Keratinocyte (primary cell): ENCODE measurements around the gene CLIC3.

Experiments used
- CTCF ChIP-seq, 3 experiments: IDR thresholded peaks in 1 of 3; conservative IDR thresholded peaks in 1 of 3; optimal IDR thresholded peaks in 1 of 3; 2 replicates in 2 of 3; 3 replicates in 1 of 3; pipeline versions ENCODE3 to v1.5.1; 2011; ENCODE audit warnings: low read length in 3 of 3, mild to moderate bottlenecking in 3 of 3, moderate library complexity in 2 of 3, control low read depth in 1 of 3, inconsistent platforms in 1 of 3; ENCODE audit not compliant: insufficient read depth in 2 of 3; ENCODE audit errors: extremely low read depth in 1 of 3
- EZH2 ChIP-seq: IDR thresholded peaks from one replicate; pipeline ENCODE4 v1.6.1; 2012; ENCODE audit warnings: inconsistent platforms, mild to moderate bottlenecking, low read length, moderate library complexity

- no peak for TF ChIP-seq CTCF (optimal IDR thresholded peaks at IDR 0.05 in 1 of 3, IDR thresholded peaks at IDR 0.05 in 1 of 3, conservative IDR thresholded peaks at IDR 0.05 in 1 of 3; ENCODE audit: extremely low read depth in 1 of 3, insufficient read depth in 2 of 3, low read length in 3 of 3)
- no peak for TF ChIP-seq EZH2
Measured at GRCh38 chr9:137014166-137014565, 17.8 kb upstream of the CLIC3 start.
